Smooth muscle cell (in vitro differentiated cells): ENCODE results near the gene SEPTIN10. TPM values are rescaled to one million over a fixed set of nuclear protein-coding genes. Genes with fewer than 3 reads are reported as not detected.

ENCODE experiments used
- DNase-seq: peaks from one replicate; lab custom pipeline; 2025; ENCODE audit not compliant: unreplicated experiment; lab: John Stamatoyannopoulos, UW
- H2AFZ ChIP-seq: fragments of 200-600 bp; sonication (generic); 2 replicates; pipeline ENCODE4 v1.6.0; 2016; ENCODE audit warnings: antibody characterized with exemption, low read depth, mild to moderate bottlenecking
- H3F3A ChIP-seq: fragments of 200-600 bp; sonication (generic); 2 replicates; pipeline ENCODE4 v1.6.0; 2017; ENCODE audit warnings: antibody characterized with exemption, low read depth
- H3K27ac ChIP-seq: fragments of 200-600 bp; sonication (generic); 2 replicates; pipeline ENCODE4 v1.5.1; 2016; ENCODE audit warnings: low read depth, mild to moderate bottlenecking
- H3K27me3 ChIP-seq: fragments of 200-600 bp; sonication (generic); 2 replicates; pipeline ENCODE4 v1.6.1; 2016; ENCODE audit warnings: low read depth, mild to moderate bottlenecking
- H3K36me3 ChIP-seq: fragments of 200-600 bp; sonication (generic); 2 replicates; pipeline ENCODE4 v1.5.1; 2016; ENCODE audit warnings: low read depth
- H3K4me1 ChIP-seq: fragments of 200-600 bp; sonication (generic); 2 replicates; pipeline ENCODE4 v1.5.1; 2016; ENCODE audit warnings: low read depth
- H3K4me2 ChIP-seq: fragments of 200-600 bp; sonication (generic); 2 replicates; pipeline ENCODE4 v1.6.0; 2016; ENCODE audit warnings: mild to moderate bottlenecking
- H3K4me3 ChIP-seq: fragments of 200-600 bp; sonication (generic); 2 replicates; pipeline ENCODE4 v1.5.1; 2016; ENCODE audit warnings: mild to moderate bottlenecking
- H3K79me2 ChIP-seq: fragments of 200-600 bp; sonication (generic); 2 replicates; pipeline ENCODE4 v1.6.0; 2016; ENCODE audit warnings: low read depth, mild to moderate bottlenecking
- H3K9ac ChIP-seq: fragments of 200-600 bp; sonication (generic); 2 replicates; pipeline ENCODE4 v1.6.0; 2016; ENCODE audit warnings: low read depth
- H3K9me3 ChIP-seq: fragments of 200-600 bp; sonication (generic); replicated peaks from 2 replicates; pipeline ENCODE4 v1.5.1; 2016; ENCODE audit warnings: low read depth
- H4K20me1 ChIP-seq: fragments of 200-600 bp; sonication (generic); 2 replicates; pipeline ENCODE4 v1.6.0; 2016; ENCODE audit warnings: low read depth
- WGBS: methylation state at CpG from one replicate; pipeline ENCODE4 v1.1.7; 2016; ENCODE audit warnings: low lambda C conversion rate; 5-methylcytosine and 5-hydroxymethylcytosine counted together
- polyA plus RNA-seq: library from polyadenylated mRNA; unstranded; fragments of >200 nt; fragmentation: Nextera tagmentation; extraction: Ambion mirVana; gene quantifications from 2 replicates; pipeline ENCODE4 v1.2.1, GENCODE V29; 2016
- total RNA-seq: library from RNA; depleted of rRNA; stranded (reverse); fragments of >200 nt; gene quantifications from 2 replicates; pipeline ENCODE4 v1.2.3, GENCODE V29; 2014
- TF ChIP-seq, protein P1 (sequence below): fragments of 200-600 bp; sonication (generic); IDR thresholded peaks from 2 replicates; pipeline ENCODE4 v1.5.1; 2017; ENCODE audit warnings: borderline replicate concordance, mild to moderate bottlenecking, antibody characterized with exemption; ENCODE audit not compliant: insufficient read depth, poor library complexity, severe bottlenecking

The SEPTIN10 gene
- total and polyA plus RNA-seq, 2 experiments from 2014 or later, result 39.2 to 92.1 TPM

DNA sequence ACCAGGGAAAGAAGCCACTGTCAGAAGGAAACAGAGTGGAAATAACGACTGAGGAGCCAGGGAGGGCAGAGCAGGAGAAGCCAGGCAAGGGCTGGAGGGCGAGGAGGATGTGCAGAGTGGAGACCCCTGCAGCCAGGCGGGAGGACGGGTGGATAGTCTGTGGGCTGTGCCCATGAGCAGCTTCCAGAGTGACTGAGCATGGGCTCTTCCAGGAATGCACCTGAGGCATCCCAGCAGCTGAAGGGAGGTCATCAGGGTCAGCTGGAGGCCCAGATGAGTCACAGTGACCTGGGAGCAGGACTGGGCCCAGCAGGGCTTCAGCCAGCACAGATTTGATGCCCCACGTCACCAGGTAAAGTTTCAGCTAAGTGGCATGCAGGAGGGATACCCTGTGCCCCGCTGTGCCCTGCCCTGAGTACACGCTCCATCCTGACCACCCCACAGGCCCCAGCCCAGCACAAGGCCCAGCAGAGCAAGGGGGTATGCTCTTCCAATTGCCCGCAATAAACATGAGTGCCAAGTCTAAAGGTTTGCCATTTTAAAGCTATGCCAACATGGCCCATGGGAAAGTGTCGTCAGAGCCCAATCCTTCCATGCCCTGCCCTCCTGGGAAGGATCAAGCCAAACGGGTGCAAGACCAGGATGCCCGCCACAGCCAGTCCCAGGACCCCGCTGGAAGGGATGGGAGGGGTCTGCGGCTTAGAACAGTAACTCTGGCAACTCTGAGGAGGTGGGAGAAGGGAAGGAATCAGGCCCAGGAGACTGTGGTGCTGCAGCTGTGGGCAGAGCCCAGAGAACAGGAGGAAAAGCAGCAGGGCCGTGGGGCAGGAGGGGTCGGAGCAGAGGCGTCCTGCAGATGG is 85.7 kb downstream of the SEPTIN10 start:
- WGBS, result 91% methylated on average over 16 of the region's 16 CpGs
- no peak for DNase-seq
- H3F3A ChIP-seq, result no peaks in the 10 kb centered on the region

DNA sequence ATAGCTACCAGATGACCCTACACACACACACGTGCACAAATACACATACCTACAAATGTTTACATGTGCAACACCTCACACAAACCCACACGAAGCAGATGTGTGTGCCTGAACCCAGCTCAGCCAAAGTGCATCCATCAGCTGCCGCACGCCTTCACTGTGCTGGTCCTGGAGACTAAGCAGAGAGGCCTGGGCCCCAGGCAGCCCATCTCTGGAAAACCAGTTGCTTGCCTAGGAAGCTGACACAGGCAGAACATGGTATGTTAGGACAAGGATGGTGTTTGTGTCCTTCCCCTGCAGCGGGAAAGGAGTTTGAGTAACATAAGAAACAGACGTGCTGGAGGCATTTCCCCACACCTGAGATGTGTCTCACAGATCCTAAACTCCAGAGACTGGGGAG is 86.7 kb downstream of the SEPTIN10 start:
- Histone ChIP-seq H3K79me2 (no peaks in the 10 kb centered on the region), H3F3A (no peaks in the 10 kb centered on the region), H2AFZ (no peak overlapping the region), H3K4me2 (no peak overlapping the region), H3K27me3 (no peaks in the 10 kb centered on the region), H3K4me3 (no peak overlapping the region), H4K20me1 (no peaks in the 10 kb centered on the region), H3K4me1 (no peaks in the 10 kb centered on the region), H3K36me3 (no peaks in the 10 kb centered on the region), H3K9me3 (no peaks in the 10 kb centered on the region), H3K27ac (no peak overlapping the region), H3K9ac (no peak overlapping the region)
- 86% methylated on average over 6 of the region's 6 CpGs for WGBS
- TF ChIP-seq, protein P1, sequence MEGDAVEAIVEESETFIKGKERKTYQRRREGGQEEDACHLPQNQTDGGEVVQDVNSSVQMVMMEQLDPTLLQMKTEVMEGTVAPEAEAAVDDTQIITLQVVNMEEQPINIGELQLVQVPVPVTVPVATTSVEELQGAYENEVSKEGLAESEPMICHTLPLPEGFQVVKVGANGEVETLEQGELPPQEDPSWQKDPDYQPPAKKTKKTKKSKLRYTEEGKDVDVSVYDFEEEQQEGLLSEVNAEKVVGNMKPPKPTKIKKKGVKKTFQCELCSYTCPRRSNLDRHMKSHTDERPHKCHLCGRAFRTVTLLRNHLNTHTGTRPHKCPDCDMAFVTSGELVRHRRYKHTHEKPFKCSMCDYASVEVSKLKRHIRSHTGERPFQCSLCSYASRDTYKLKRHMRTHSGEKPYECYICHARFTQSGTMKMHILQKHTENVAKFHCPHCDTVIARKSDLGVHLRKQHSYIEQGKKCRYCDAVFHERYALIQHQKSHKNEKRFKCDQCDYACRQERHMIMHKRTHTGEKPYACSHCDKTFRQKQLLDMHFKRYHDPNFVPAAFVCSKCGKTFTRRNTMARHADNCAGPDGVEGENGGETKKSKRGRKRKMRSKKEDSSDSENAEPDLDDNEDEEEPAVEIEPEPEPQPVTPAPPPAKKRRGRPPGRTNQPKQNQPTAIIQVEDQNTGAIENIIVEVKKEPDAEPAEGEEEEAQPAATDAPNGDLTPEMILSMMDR, result no peak
- no peak for DNase-seq

More for the DNA sequence above, 85.7 kb downstream of the SEPTIN10 start:
- Histone ChIP-seq H2AFZ (no peak overlapping the region), H4K20me1 (no peaks in the 10 kb centered on the region), H3K9me3 (no peaks in the 10 kb centered on the region), H3K9ac (no peak overlapping the region), H3K4me2 (no peak overlapping the region), H3K4me1 (no peaks in the 10 kb centered on the region), H3K27ac (no peak overlapping the region), H3K27me3 (no peaks in the 10 kb centered on the region), H3K4me3 (no peak overlapping the region), H3K79me2 (no peaks in the 10 kb centered on the region), H3K36me3 (no peaks in the 10 kb centered on the region)
- TF ChIP-seq, protein P1, result no peak

GRCh38 chr2:109526442-109526970 is 87.3 kb downstream of the SEPTIN10 start:
- H3K4me1 ChIP-seq, result no peaks in the 10 kb centered on the region
- H3F3A ChIP-seq, result no peaks in the 10 kb centered on the region
- H4K20me1 ChIP-seq, result no peaks in the 10 kb centered on the region
- 93% methylated on average over 11 of the region's 11 CpGs for whole genome bisulfite sequencing
- TF ChIP-seq, protein P1, result no peak
- H3K4me2 ChIP-seq, result no peak overlapping the region
- DNase-seq, result no peak
- no peaks in the 10 kb centered on the region for H3K9me3 ChIP-seq
- H3K79me2 ChIP-seq, result no peaks in the 10 kb centered on the region
- no peaks in the 10 kb centered on the region for H3K27me3 ChIP-seq
- no peak overlapping the region for H3K9ac ChIP-seq
- H3K36me3 ChIP-seq, result no peaks in the 10 kb centered on the region
- H3K27ac ChIP-seq, result no peak overlapping the region
- H3K4me3 ChIP-seq, result no peak overlapping the region
- H2AFZ ChIP-seq, result no peak overlapping the region

DNA sequence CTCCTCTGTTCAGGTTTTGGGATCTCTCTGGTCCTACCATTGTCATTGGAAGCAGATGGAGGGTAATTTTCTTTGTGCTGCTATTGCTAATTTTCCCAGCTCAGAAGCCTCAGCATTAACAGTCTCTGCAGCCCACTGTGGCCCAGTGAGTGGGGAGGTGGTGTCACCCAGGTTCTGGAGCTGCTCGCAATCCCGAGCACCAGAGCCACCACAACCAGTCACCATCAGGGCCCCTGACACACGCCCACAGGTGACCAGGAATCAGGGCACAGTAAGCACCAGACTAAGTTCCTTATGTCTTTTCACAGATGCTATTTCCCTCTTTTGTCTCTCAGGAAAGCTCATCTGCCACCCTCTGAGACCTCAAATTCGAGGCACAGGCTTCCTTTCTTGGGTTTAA is 87.9 kb downstream of the SEPTIN10 start:
- H4K20me1 ChIP-seq, result no peaks in the 10 kb centered on the region
- no peaks in the 10 kb centered on the region for H3K79me2 ChIP-seq
- no peak overlapping the region for H3K4me2 ChIP-seq
- no peak overlapping the region for H2AFZ ChIP-seq
- no peak for DNase-seq
- no peaks in the 10 kb centered on the region for H3F3A ChIP-seq
- no peak overlapping the region for H3K4me3 ChIP-seq
- H3K27me3 ChIP-seq, result no peaks in the 10 kb centered on the region
- H3K9me3 ChIP-seq, result no peaks in the 10 kb centered on the region
- WGBS, result 95% methylated on average over 4 of the region's 4 CpGs
- TF ChIP-seq, protein P1, result no peak
- H3K4me1 ChIP-seq, result no peaks in the 10 kb centered on the region
- H3K9ac ChIP-seq, result no peak overlapping the region
- no peak overlapping the region for H3K27ac ChIP-seq
- no peaks in the 10 kb centered on the region for H3K36me3 ChIP-seq
